Testis (tissue), 2 donors: ENCODE results near the gene SRPRA.

Experiments used
- POLR2A ChIP-seq: fragments of 450-650 bp; IDR thresholded peaks from one replicate; pipeline ENCODE4 v1.6.1; 2017; ENCODE audit warnings: antibody characterized with exemption, mild to moderate bottlenecking, moderate library complexity
- TF ChIP-seq, protein P1 (sequence below), 3 experiments: fragments of 450-650 bp in 2 of 3; fragments of 200-600 bp in 1 of 3; sonication (generic) in 1 of 3; IDR thresholded peaks; one replicate each; pipeline ENCODE4 v1.5.1; 2016 to 2019; ENCODE audit warnings: antibody characterized with exemption in 3 of 3, mild to moderate bottlenecking in 2 of 3, moderate library complexity in 1 of 3

DNA sequence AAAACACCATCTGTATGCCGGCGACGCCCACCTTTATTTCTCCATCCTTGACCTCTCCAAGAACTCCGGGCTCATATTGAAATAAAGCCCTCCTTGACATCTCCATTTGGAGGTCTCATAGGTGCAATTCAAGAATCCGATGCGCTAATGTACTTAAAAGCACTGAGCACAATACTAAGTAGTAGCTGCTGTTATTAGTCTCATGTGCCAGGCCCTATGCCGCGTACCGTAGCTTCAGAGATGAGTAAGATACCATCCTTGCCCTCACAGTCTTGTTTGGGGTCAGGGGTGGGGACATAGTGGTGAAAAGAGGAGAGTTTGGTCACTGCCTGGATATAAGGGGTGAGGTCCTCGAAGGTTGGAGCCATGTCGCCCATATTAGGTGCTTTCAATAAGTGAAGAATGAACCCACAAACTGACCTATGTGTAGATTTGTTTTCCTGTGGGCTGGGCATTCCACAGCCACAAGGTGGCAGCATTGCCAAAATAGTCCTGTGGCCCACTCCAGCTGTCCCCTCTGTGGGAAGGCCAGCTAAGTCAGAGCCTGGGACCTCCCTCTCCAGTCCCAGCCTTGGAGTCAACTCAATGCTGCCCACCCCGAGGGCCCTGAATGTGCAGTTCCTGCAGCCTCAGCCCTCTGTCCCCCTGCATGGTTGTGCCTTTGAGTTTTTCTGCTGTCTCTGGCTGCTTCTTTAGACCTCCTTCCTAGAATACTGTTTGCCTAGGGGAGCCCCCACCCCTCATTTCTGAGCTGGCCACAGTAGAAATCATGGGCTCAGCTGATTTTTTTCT, 41.7 kb upstream of the SRPRA start:
- TF ChIP-seq POLR2A = no peak
- TF ChIP-seq, protein P1, sequence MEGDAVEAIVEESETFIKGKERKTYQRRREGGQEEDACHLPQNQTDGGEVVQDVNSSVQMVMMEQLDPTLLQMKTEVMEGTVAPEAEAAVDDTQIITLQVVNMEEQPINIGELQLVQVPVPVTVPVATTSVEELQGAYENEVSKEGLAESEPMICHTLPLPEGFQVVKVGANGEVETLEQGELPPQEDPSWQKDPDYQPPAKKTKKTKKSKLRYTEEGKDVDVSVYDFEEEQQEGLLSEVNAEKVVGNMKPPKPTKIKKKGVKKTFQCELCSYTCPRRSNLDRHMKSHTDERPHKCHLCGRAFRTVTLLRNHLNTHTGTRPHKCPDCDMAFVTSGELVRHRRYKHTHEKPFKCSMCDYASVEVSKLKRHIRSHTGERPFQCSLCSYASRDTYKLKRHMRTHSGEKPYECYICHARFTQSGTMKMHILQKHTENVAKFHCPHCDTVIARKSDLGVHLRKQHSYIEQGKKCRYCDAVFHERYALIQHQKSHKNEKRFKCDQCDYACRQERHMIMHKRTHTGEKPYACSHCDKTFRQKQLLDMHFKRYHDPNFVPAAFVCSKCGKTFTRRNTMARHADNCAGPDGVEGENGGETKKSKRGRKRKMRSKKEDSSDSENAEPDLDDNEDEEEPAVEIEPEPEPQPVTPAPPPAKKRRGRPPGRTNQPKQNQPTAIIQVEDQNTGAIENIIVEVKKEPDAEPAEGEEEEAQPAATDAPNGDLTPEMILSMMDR (IDR thresholded peaks at IDR 0.05) = peak; percentile 85 to 88 (median 86)
